Measurements from ENCODE around the gene DNAJC6.
"Not testable (repeated sequence)": the region's sequence is repeated elsewhere in the genome, so short reads cannot be mapped to it uniquely, and the experiment has no call there.

DNAJC6 gene

DNA sequence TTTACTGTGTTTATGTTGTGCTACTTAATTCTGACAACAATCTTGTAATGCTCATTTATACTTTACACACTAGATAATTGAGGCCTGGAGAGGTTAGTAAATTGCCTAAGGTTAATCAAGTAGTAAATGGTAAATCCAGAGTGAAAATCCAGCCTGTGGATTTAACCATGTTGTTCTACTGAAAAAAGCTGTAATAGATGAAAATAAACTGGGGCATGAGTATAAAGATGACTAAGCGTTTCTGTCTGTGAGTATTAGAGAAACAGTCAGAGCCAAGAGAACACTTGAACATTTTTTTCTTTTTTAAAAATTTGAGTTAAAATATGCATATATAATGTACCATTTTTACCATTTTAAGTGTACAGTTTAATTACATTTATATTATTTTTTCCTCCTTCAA lies 63.2 kb downstream of the DNAJC6 start:
- Histone ChIP-seq H3K4me1 (ENCODE audit: control insufficient read depth in 1 of 2, insufficient read depth in 1 of 2, low read depth in 1 of 2, low read length in 1 of 2) (no peaks in the 10 kb centered on the region), H3K36me3 (no peaks in the 10 kb centered on the region), H3K4me3 (ENCODE audit: low read depth in 1 of 2, low read length in 1 of 2) (no peak overlapping the region), H3K9me3 (no peaks in the 10 kb centered on the region), H3K27ac (no peak overlapping the region), H3K27me3 (no peaks in the 10 kb centered on the region)
- TF ChIP-seq, protein P1, sequence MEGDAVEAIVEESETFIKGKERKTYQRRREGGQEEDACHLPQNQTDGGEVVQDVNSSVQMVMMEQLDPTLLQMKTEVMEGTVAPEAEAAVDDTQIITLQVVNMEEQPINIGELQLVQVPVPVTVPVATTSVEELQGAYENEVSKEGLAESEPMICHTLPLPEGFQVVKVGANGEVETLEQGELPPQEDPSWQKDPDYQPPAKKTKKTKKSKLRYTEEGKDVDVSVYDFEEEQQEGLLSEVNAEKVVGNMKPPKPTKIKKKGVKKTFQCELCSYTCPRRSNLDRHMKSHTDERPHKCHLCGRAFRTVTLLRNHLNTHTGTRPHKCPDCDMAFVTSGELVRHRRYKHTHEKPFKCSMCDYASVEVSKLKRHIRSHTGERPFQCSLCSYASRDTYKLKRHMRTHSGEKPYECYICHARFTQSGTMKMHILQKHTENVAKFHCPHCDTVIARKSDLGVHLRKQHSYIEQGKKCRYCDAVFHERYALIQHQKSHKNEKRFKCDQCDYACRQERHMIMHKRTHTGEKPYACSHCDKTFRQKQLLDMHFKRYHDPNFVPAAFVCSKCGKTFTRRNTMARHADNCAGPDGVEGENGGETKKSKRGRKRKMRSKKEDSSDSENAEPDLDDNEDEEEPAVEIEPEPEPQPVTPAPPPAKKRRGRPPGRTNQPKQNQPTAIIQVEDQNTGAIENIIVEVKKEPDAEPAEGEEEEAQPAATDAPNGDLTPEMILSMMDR (IDR thresholded peaks at IDR 0.05): no peak

DNA sequence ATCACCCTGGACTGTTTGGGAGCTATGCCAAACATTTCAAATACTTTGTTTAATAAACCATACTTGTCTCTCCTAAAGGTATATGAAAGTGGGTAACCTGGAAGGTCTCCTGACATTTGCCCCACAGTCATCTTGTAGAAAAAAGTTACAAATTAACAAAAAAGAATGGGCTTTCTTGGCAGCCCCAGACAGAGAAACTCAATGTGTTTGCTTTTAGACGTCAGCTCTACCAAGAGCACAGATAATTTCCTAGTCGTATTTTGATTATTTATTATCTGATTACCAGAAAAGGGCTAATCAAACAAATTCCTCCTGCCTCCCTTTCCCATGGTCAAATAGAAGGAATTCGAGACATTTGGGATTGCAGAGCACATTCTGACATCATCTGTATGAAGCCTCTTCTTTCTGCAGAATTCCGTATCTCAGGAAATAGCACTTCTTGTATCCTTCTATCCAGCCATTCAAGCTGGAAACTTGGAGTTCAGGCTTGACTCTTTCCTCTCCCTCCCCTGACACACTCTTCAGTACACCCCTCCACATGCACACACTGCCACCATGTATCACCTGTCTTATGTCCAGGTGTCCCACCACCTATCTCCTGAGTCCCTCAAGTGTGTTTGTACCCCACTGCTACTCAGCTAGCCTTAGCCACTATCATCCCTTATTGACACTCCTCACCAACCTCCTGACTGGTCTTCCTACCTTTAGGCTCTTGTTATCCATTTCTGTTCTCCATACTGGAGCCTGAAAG lies 68.3 kb downstream of the DNAJC6 start:
- H3K27me3 ChIP-seq: no peaks in the 10 kb centered on the region
- H3K4me3 ChIP-seq (ENCODE audit: low read depth in 1 of 2, low read length in 1 of 2): no peak overlapping the region
- H3K4me1 ChIP-seq (ENCODE audit: control insufficient read depth in 1 of 2, insufficient read depth in 1 of 2, low read depth in 1 of 2, low read length in 1 of 2): no peaks in the 10 kb centered on the region
- H3K27ac ChIP-seq: no peak overlapping the region
- H3K36me3 ChIP-seq: no peaks in the 10 kb centered on the region
- no peaks in the 10 kb centered on the region for H3K9me3 ChIP-seq
- TF ChIP-seq, protein P1 (IDR thresholded peaks at IDR 0.05): no peak

DNA sequence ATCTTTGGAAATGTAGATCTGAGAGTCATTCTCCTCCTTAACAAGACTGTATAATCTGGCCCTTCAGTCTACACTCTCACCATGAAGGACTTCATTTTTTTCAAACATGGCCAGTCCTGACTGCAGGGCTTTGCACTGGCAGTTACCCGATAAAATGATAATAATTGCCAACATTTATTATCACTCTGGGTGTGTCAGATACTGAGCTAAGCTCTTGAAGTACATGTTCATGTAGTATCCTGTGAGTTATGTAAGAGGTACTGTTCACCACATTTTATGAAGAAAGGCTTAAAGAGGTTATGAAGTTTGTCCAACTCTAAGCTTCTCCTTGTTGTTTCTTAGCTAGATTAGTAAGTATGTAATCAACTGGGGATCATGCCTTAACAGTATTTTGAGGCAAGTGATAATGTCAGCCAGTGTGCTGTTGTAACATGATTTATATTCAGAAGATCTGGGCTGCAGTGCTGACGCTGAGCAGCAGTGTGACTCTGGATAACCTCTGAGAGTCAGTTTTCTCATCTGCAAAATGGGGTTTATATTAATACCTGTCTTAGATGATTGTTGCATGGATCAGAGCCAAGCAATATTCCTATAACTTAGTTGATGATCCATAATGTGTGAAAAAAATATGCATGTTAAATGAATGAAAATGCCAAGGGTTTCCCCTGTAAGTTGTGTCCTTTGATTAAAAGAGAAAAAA lies 69.1 kb downstream of the DNAJC6 start:
- Histone ChIP-seq H3K27ac (no peak overlapping the region), H3K36me3 (no peaks in the 10 kb centered on the region), H3K27me3 (no peaks in the 10 kb centered on the region), H3K9me3 (no peaks in the 10 kb centered on the region), H3K4me1 (ENCODE audit: control insufficient read depth in 1 of 2, insufficient read depth in 1 of 2, low read depth in 1 of 2, low read length in 1 of 2) (no peaks in the 10 kb centered on the region), H3K4me3 (ENCODE audit: low read depth in 1 of 2, low read length in 1 of 2) (no peak overlapping the region)
- TF ChIP-seq, protein P1 (IDR thresholded peaks at IDR 0.05): no peak

DNA sequence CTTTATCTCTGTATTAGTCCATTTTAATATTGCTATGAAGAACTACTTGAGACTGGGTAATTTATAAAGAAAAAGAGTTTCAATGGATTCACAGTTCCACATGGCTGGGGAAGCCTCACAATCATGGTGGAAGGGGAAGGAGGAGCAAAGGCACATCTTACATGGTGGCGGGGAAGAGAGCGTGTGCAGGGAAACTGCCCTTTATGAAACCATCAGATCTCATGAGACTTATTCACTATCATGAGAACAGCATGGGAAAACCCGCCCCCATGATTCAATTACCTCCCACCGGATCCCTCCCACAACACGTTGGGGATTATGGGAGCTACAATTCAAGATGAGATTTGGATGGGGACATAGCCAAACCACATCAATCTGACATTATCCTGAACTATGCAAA lies 75.1 kb downstream of the DNAJC6 start:
- H3K27ac ChIP-seq; H3K36me3 ChIP-seq; H3K4me1 ChIP-seq (ENCODE audit: control insufficient read depth in 1 of 2, insufficient read depth in 1 of 2, low read depth in 1 of 2, low read length in 1 of 2); H3K4me3 ChIP-seq (ENCODE audit: low read depth in 1 of 2, low read length in 1 of 2); H3K9me3 ChIP-seq; H3K27me3 ChIP-seq: not testable (repeated sequence)

DNA sequence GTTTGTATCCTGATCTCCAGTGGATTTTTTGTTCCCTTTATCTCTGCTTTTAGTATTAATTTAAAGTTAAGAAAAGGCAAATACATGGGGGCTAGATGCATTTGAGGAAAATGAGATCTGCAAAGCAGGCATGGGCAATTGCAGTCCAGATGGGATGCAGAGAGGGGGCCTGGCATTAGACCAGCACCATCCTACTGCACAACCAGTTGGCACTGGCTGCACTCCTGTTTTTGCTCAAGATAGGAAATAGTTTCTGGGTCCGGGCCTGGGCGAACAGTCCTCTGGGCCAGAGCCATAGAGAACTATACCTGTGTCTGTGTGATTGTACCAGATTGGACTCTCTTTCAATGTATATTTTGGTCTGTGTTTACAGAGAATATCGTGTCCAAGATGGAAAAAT lies 77.1 kb downstream of the DNAJC6 start:
- no peaks in the 10 kb centered on the region for H3K36me3 ChIP-seq

DNA sequence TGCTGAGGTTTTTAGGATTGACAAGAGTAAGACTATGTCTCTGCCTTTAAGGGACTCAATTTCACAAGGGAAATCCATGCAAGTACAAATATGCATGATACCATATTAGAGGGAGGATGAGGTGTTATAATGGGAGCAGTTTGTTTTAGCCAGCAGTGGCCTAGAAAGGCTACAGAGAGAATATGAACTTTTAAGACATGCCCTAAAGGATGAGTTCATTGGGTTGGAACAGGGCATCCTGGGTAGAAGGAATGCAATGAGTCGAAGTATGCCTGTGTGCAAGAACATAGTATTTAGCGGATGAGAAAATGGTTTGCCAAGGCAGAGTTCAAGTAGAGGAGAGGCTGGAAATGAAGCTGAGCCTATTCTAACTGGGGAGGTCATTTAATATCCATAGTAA lies 78.5 kb downstream of the DNAJC6 start:
- Histone ChIP-seq H3K4me1 (ENCODE audit: control insufficient read depth in 1 of 2, insufficient read depth in 1 of 2, low read depth in 1 of 2, low read length in 1 of 2) (no peaks in the 10 kb centered on the region), H3K9me3 (no peaks in the 10 kb centered on the region), H3K36me3 (no peaks in the 10 kb centered on the region), H3K4me3 (ENCODE audit: low read depth in 1 of 2, low read length in 1 of 2) (no peak overlapping the region), H3K27ac (no peak overlapping the region), H3K27me3 (no peaks in the 10 kb centered on the region)
- TF ChIP-seq, protein P1 (IDR thresholded peaks at IDR 0.05): no peak

More for the DNA sequence above, 77.1 kb downstream of the DNAJC6 start:
- no peaks in the 10 kb centered on the region for H3K27me3 ChIP-seq
- no peaks in the 10 kb centered on the region for H3K9me3 ChIP-seq
- H3K27ac ChIP-seq: no peak overlapping the region
- TF ChIP-seq, protein P1 (IDR thresholded peaks at IDR 0.05): no peak
- H3K4me1 ChIP-seq (ENCODE audit: control insufficient read depth in 1 of 2, insufficient read depth in 1 of 2, low read depth in 1 of 2, low read length in 1 of 2): no peaks in the 10 kb centered on the region
- no peak overlapping the region for H3K4me3 ChIP-seq (ENCODE audit: low read depth in 1 of 2, low read length in 1 of 2)
